ENCODE data around the gene ARHGEF16.

GRCh38 chr1:3436901-3437300, 17.6 kb upstream of the ARHGEF16 start:
- TF ChIP-seq EZH2 (IDR thresholded peaks at IDR 0.05; ENCODE audit: borderline replicate concordance, low read depth, low read length, poor library complexity, severe bottlenecking) = no peak
- TF ChIP-seq, protein P1, sequence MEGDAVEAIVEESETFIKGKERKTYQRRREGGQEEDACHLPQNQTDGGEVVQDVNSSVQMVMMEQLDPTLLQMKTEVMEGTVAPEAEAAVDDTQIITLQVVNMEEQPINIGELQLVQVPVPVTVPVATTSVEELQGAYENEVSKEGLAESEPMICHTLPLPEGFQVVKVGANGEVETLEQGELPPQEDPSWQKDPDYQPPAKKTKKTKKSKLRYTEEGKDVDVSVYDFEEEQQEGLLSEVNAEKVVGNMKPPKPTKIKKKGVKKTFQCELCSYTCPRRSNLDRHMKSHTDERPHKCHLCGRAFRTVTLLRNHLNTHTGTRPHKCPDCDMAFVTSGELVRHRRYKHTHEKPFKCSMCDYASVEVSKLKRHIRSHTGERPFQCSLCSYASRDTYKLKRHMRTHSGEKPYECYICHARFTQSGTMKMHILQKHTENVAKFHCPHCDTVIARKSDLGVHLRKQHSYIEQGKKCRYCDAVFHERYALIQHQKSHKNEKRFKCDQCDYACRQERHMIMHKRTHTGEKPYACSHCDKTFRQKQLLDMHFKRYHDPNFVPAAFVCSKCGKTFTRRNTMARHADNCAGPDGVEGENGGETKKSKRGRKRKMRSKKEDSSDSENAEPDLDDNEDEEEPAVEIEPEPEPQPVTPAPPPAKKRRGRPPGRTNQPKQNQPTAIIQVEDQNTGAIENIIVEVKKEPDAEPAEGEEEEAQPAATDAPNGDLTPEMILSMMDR (conservative IDR thresholded peaks at IDR 0.05; ENCODE audit: low read depth, low read length) = no peak
